ENCODE results near the gene BEND2. TPM values are rescaled to one million over a fixed set of nuclear protein-coding genes. Genes with fewer than 3 reads are reported as not detected.
"Not testable (repeated sequence)": the region's sequence is repeated elsewhere in the genome, so short reads cannot be mapped to it uniquely, and the experiment has no call there.

BEND2 gene
- total RNA-seq (under 1 TPM; 0.35 to 0.83 (median 0.51) TPM), polyA plus RNA-seq (under 1 TPM; 0.02 to 0.10 (median 0.03) TPM)
- long read RNA-seq, donor 1 = 0 reads
- long read RNA-seq, donor 2 = 0 reads

DNA sequence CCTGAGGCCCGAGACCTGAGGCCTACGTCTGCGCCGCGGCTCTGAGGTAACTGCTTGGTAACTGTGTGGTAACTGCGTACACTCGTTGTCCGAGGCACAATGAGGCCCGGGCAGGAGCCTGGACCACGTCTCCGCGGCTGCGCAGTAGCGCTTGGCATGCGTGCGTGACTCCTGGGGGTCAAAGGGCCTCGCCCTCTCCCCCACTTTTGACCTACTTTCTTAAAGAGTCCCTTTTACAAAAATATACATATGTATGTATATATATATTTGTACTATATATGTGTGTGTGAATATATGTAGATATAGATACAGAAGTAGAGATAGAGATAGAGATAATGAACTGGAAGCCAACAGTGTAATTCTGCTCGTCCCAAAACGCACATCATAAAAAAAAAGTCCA, at the start of gene BEND2:
Gene BEND2, minus strand, starts transcription at position 101 of the 400 bp plus-strand sequence. CDS start 136 bp downstream, outside the sequence.
- peaks cover 0 to 26% (median 0%) of the 10 kb centered on the region in 8 donors for H3K9me3 ChIP-seq
- TF ChIP-seq POLR2A (IDR thresholded peaks at IDR 0.05) = no peak
- TF ChIP-seq, protein P1, sequence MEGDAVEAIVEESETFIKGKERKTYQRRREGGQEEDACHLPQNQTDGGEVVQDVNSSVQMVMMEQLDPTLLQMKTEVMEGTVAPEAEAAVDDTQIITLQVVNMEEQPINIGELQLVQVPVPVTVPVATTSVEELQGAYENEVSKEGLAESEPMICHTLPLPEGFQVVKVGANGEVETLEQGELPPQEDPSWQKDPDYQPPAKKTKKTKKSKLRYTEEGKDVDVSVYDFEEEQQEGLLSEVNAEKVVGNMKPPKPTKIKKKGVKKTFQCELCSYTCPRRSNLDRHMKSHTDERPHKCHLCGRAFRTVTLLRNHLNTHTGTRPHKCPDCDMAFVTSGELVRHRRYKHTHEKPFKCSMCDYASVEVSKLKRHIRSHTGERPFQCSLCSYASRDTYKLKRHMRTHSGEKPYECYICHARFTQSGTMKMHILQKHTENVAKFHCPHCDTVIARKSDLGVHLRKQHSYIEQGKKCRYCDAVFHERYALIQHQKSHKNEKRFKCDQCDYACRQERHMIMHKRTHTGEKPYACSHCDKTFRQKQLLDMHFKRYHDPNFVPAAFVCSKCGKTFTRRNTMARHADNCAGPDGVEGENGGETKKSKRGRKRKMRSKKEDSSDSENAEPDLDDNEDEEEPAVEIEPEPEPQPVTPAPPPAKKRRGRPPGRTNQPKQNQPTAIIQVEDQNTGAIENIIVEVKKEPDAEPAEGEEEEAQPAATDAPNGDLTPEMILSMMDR (IDR thresholded peaks at IDR 0.05 in 8 of 11, conservative IDR thresholded peaks at IDR 0.05 in 3 of 11) = no peak
- no peak for TF ChIP-seq POLR2AphosphoS5 (IDR thresholded peaks at IDR 0.05)
- H3K27me3 ChIP-seq (replicated peaks in 1 of 7) = no peaks in the 10 kb centered on the region
- no peak for DNase-seq
- H3K4me3 ChIP-seq = no peak within 1 kb of the TSS
- intact Hi-C loops (cut with DNase I; ENCODE audit: low total_unique reads) = no loop called here
- no peaks in the 10 kb centered on the region for H3K36me3 ChIP-seq
- H3K27ac ChIP-seq = no peak within 1 kb of the TSS
- no peaks in the 10 kb centered on the region for H3K4me1 ChIP-seq
- WGBS, 5 donors = 93 to 98% (median 95%) methylated on average over 14 to 19 of the region's 19 CpGs

DNA sequence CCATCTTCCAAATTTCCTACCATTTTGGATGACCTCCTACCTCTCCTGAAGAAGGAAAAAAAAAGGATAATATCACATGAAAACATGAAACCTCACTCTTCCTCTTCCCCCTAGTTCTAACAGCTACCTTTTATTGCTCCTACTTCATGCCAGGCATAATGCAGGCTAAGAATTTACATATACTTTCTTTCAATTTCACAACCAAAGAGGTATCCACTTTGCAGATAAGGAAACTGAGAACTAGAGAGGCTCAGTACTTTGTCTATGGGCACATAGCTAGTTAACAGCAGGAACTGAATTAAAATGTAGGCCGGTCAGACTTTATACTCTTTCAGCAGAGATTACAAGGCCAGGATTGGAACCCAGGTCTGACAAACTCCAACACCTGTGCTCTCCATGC, 34.4 kb upstream of the BEND2 start:
- intact Hi-C loops (cut with DNase I; ENCODE audit: low total_unique reads) = no loop called here
- 93 to 100% (median 96%) methylated on average over 1 of the region's 1 CpG for WGBS, 5 donors
- Histone ChIP-seq H3K27ac (no peak overlapping the region), H3K27me3 (replicated peaks in 1 of 7) (no peaks in the 10 kb centered on the region), H3K4me1 (no peaks in the 10 kb centered on the region), H3K9me3 (no peaks in the 10 kb centered on the region), H3K36me3 (no peaks in the 10 kb centered on the region), H3K4me3 (no peak overlapping the region)
- TF ChIP-seq, protein P1 (IDR thresholded peaks at IDR 0.05 in 8 of 11, conservative IDR thresholded peaks at IDR 0.05 in 3 of 11) = no peak
- TF ChIP-seq POLR2AphosphoS5 (IDR thresholded peaks at IDR 0.05) = no peak
- TF ChIP-seq POLR2A (IDR thresholded peaks at IDR 0.05) = no peak
- no peak for DNase-seq

DNA sequence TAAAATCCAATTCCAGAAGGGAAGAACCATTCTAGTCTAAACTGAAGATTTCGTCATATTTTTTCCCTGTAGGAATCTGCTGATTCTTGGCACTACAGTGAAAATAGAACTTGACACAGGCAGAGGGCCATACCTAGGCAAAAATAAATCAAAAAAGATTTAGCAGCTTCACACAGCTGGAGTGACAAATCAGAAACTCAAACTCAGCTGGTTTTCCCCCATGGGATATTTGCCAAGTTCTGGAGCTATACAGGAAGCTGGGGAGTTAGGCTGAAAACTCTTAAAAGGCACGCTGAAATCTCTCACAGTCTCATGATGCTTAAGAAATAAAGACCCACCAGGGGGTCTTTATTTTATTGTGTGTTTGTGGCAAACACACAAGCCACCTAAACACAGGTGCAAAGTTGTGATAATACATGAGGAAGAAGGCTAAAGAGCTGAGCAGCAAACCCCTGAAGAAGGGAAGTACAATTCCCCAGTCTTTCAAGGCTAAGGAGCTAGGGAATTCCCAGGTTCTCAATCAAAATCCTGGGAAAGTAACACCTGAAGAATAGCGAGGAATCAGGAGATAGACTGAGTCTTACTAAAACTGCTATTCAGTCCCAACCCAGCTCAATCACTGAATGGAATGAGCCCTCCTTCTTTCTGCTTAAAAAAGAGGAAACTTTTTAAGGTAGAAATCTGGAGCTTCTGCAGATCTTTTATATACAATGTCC, 32.1 kb upstream of the BEND2 start:
- 38 to 52% (median 41%) methylated on average over 3 of the region's 3 CpGs for WGBS, 5 donors
- H3K4me3 ChIP-seq = no peak overlapping the region
- intact Hi-C loops (cut with DNase I; ENCODE audit: low total_unique reads) = no loop called here
- TF ChIP-seq POLR2A (IDR thresholded peaks at IDR 0.05) = no peak
- TF ChIP-seq POLR2AphosphoS5 (IDR thresholded peaks at IDR 0.05) = no peak
- TF ChIP-seq, protein P1 (IDR thresholded peaks at IDR 0.05 in 8 of 11, conservative IDR thresholded peaks at IDR 0.05 in 3 of 11) = no peak
- no peaks in the 10 kb centered on the region for H3K27me3 ChIP-seq (replicated peaks in 1 of 7)
- no peaks in the 10 kb centered on the region for H3K36me3 ChIP-seq
- no peaks in the 10 kb centered on the region for H3K9me3 ChIP-seq
- no peak overlapping the region for H3K27ac ChIP-seq
- no peaks in the 10 kb centered on the region for H3K4me1 ChIP-seq
- DNase-seq = no peak

DNA sequence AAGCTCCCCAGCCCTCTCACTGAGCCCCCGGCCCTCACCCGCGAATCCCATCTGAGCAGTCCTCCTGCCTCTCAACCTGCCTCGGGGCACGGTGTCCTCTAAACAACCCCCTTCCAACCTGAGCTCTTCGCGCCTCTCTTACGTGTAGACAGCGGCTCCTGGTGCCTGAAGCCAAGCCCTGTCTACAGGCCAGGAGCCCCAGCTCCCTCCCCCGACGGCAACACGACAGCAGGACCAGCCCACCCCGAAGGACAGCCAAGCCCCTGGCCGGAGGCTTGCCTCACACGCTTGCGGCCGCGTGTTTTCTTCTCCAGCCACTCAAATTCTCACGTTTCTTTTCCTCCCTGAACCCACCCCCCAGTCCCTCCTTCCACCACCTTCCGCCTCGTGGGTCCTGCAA, 9.0 kb upstream of the BEND2 start:
- H3K4me1 ChIP-seq; H3K27ac ChIP-seq; H3K36me3 ChIP-seq; H3K9me3 ChIP-seq; H3K27me3 ChIP-seq (replicated peaks in 1 of 7); intact Hi-C loops (cut with DNase I; ENCODE audit: low total_unique reads); H3K4me3 ChIP-seq; DNase-seq: not testable (repeated sequence)
- WGBS, 5 donors = 75 to 96% (median 77%) methylated on average over 5 to 20 of the region's 21 CpGs

Data from spleen (tissue), 13 donors.